Fibroblast of peridontal ligament (primary cell): ENCODE measurements around the gene KCNJ1.

Source experiments
- DNase-seq: peaks from one replicate; pipeline ENCODE4 v3.0.0-alpha.2; 2010; ENCODE audit errors: extremely low read depth

KCNJ1 gene

GRCh38 chr11:128823753-128824152, 43.3 kb downstream of the KCNJ1 start:
- no peak for DNase-seq

GRCh38 chr11:128822130-128822529, 45.0 kb downstream of the KCNJ1 start:
- no peak for DNase-seq

GRCh38 chr11:128821556-128821955, 45.5 kb downstream of the KCNJ1 start:
- no peak for DNase-seq

GRCh38 chr11:128819198-128819597, 47.9 kb downstream of the KCNJ1 start:
- DNase-seq: no peak

- DNase-seq: peak; percentile 95
Observed at GRCh38 chr11:128814856-128815705, 52.0 kb downstream of the KCNJ1 start.

- no peak for DNase-seq
Observed at GRCh38 chr11:128813729-128814128, 53.4 kb downstream of the KCNJ1 start.

- DNase-seq: no peak
Observed at GRCh38 chr11:128810784-128811514, 56.1 kb downstream of the KCNJ1 start.

- no peak for DNase-seq
Observed at GRCh38 chr11:128809128-128809527, 58.0 kb downstream of the KCNJ1 start.

- DNase-seq: no peak
Observed at GRCh38 chr11:128807909-128808308, 59.2 kb downstream of the KCNJ1 start.

- no peak for DNase-seq
Observed at GRCh38 chr11:128806506-128807261, 60.4 kb downstream of the KCNJ1 start.

- peak; percentile 34 for DNase-seq
Observed at GRCh38 chr11:128804481-128804880, 62.6 kb downstream of the KCNJ1 start.

GRCh38 chr11:128803449-128804245, 63.4 kb downstream of the KCNJ1 start:
- DNase-seq: no peak

GRCh38 chr11:128803011-128803410, 64.1 kb downstream of the KCNJ1 start:
- no peak for DNase-seq

- DNase-seq: peak; percentile 42
Observed at GRCh38 chr11:128802358-128802981, 64.6 kb downstream of the KCNJ1 start.

- no peak for DNase-seq
Observed at GRCh38 chr11:128800871-128801417, 66.2 kb downstream of the KCNJ1 start.

GRCh38 chr11:128796270-128796669, 70.8 kb downstream of the KCNJ1 start:
- peak; percentile 49 for DNase-seq

GRCh38 chr11:128790196-128790595, 76.9 kb downstream of the KCNJ1 start:
- peak; percentile 39 for DNase-seq

GRCh38 chr11:128789497-128790150, 77.5 kb downstream of the KCNJ1 start:
- DNase-seq: no peak
